Chondrocyte (in vitro differentiated cells): Measurements from ENCODE around the gene LCN6. TPM values are rescaled to one million over a fixed set of nuclear protein-coding genes. Genes with fewer than 3 reads are reported as not detected.

ENCODE experiments used
- DNase-seq: peaks from one replicate; pipeline ENCODE4 v3.0.0; 2021; ENCODE audit warnings: mixed read lengths, low spot score
- H3K27ac Mint-ChIP-seq: one replicate; pipeline ENCODE4 v1.8.0; 2021; ENCODE audit warnings: mild to moderate bottlenecking, moderate library complexity, mixed read lengths; ENCODE audit not compliant: unreplicated experiment
- H3K27me3 Mint-ChIP-seq: 2 replicates; pipeline ENCODE4 v1.8.0; 2021; ENCODE audit warnings: low read depth, mixed read lengths
- H3K36me3 Mint-ChIP-seq: 2 replicates; pipeline ENCODE4 v1.8.0; 2021; ENCODE audit warnings: low read depth, mixed read lengths
- H3K4me1 Mint-ChIP-seq: 2 replicates; pipeline ENCODE4 v1.8.0; 2021; ENCODE audit warnings: low read depth, mild to moderate bottlenecking, mixed read lengths
- H3K4me3 Mint-ChIP-seq: one replicate; pipeline ENCODE4 v1.8.0; 2021; ENCODE audit warnings: mild to moderate bottlenecking, moderate library complexity, mixed read lengths; ENCODE audit not compliant: unreplicated experiment
- H3K9me3 Mint-ChIP-seq: 2 replicates; pipeline ENCODE4 v1.8.0; 2021; ENCODE audit warnings: low read depth, mixed read lengths
- total RNA-seq: library from RNA; stranded (reverse); gene quantifications from 3 replicates; pipeline ENCODE4 v1.2.1, GENCODE V29; 2021
- TF ChIP-seq, protein P1 (sequence below): fragments of 200-600 bp; sonication (generic); IDR thresholded peaks from 2 replicates; pipeline ENCODE4 v1.5.0; 2021; ENCODE audit warnings: antibody characterized with exemption, mild to moderate bottlenecking, moderate library complexity

Gene LCN6
- total RNA-seq, 1 donor from 2014 or later = not detected

DNA sequence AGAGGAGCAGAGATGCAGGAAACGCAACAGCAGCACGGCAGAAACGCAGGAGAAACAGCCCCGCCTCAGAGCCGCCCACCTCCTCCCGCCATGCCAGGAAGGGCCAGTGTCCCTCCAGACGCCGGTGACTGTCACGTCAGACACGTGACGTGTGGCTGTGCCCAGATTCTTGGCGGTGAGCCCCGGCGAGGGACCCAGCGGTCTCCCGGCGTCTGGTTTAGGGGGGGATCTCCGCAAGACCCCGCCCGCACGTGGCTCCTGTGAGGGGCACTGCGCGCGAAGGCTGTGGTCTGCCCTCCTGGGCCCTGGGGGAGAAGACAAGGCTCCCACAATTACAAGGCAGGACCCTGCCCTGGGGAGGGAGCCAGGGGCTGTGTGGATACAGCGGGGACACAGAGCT, 12.1 kb upstream of the LCN6 start:
- Mint-ChIP-seq H3K4me1 (peaks cover 3% of the 10 kb centered on the region), H3K27me3 (no peaks in the 10 kb centered on the region), H3K36me3 (no peaks in the 10 kb centered on the region), H3K9me3 (peaks cover 5% of the 10 kb centered on the region), H3K4me3 (no peak overlapping the region), H3K27ac (no peak overlapping the region)
- DNase-seq = peak; percentile 91
- TF ChIP-seq, protein P1, sequence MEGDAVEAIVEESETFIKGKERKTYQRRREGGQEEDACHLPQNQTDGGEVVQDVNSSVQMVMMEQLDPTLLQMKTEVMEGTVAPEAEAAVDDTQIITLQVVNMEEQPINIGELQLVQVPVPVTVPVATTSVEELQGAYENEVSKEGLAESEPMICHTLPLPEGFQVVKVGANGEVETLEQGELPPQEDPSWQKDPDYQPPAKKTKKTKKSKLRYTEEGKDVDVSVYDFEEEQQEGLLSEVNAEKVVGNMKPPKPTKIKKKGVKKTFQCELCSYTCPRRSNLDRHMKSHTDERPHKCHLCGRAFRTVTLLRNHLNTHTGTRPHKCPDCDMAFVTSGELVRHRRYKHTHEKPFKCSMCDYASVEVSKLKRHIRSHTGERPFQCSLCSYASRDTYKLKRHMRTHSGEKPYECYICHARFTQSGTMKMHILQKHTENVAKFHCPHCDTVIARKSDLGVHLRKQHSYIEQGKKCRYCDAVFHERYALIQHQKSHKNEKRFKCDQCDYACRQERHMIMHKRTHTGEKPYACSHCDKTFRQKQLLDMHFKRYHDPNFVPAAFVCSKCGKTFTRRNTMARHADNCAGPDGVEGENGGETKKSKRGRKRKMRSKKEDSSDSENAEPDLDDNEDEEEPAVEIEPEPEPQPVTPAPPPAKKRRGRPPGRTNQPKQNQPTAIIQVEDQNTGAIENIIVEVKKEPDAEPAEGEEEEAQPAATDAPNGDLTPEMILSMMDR = no peak

DNA sequence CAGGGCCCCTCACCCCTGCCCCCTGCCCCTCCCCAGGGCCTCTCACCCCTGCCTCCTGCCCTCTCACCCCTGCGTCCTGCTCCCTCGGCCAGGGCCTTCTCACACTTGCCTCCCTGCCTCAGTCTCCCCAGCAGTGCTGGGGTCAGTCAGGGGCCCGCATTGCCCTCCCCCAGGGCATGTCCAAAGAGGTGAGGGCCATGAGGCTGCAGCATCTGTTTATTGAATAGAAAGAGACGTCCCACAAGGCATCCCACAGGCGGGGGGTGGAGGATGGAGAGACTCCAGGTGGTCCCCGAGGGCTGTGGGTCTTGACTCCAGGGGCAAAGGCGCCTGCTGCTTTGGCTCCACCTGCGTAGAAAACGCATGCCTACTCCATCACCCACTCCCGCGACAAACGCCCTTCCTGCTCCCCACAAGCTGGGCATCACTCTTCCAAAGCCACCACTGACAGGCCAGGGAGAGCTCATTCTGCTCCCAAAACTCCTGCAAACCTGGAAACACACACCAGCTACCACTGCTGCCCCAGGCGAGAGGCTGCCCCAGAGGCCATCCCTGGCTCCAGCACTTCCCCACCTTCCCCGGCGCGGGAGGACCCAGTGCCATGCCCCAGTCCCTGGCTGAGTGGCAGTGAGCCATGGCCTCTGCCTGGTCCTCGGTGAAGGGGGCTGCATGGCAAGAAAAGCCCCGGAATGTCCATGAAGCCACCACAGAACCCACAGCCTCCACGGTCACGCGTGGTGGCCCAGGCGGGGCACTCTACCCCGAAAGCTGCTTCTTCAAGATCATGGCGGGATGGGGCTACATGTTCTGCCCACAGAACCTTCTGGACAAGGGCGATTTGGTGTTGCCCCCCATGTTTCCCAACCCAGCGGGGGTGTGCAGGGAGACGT, 11.4 kb upstream of the LCN6 start:
- H3K9me3 Mint-ChIP-seq = peaks cover 6% of the 10 kb centered on the region
- no peaks in the 10 kb centered on the region for H3K36me3 Mint-ChIP-seq
- H3K27me3 Mint-ChIP-seq = no peaks in the 10 kb centered on the region
- peaks cover 3% of the 10 kb centered on the region for H3K4me1 Mint-ChIP-seq
- no peak overlapping the region for H3K4me3 Mint-ChIP-seq
- DNase-seq = peak; percentile 71
- TF ChIP-seq, protein P1 = no peak
- H3K27ac Mint-ChIP-seq = no peak overlapping the region

DNA sequence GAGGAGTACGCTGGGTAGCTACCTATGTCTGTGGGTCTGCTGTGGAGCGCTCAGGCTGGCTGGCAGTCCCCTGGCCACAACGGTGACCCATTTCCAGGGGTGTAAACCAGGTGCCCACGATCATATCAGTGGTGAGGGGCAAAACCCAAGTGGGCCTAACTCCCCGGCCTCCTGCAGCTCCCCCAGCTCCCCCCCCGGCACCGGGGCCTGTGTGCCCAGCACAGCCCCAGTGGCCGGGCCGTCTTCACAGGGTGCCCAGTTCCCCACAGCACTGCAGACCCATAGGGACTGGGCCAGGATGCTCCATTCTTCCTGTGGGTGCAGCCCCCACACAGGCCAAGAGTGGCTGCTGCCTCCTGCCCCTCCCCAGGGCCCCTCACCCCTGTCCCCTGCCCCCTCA, 10.7 kb upstream of the LCN6 start:
- H3K4me1 Mint-ChIP-seq = peaks cover 3% of the 10 kb centered on the region
- no peak for DNase-seq
- H3K27ac Mint-ChIP-seq = no peak overlapping the region
- H3K27me3 Mint-ChIP-seq = no peaks in the 10 kb centered on the region
- TF ChIP-seq, protein P1 = no peak
- peaks cover 6% of the 10 kb centered on the region for H3K9me3 Mint-ChIP-seq
- H3K4me3 Mint-ChIP-seq = no peak overlapping the region
- H3K36me3 Mint-ChIP-seq = no peaks in the 10 kb centered on the region

DNA sequence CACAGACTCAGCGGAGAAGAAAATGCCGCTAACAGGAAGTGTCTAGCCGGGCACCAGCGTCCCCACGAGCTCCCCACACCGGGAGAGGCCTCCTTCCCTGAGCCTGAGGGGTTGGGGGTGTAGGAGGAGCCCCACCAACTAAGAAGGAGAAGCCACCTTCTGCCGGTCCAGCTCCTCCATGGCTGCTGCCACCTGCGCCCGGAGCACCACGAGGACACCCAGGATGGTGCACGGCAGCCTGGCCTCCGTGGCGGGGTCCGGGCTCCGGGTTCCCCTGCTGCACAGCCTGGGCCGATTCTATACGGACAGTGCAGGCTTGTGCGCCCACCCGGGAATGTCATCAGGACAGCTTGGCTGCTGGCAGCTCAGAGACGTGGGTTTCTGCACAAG, 9.4 kb upstream of the LCN6 start:
- TF ChIP-seq, protein P1 = no peak
- Mint-ChIP-seq H3K4me3 (no peak overlapping the region), H3K4me1 (peaks cover 3% of the 10 kb centered on the region), H3K36me3 (no peaks in the 10 kb centered on the region), H3K27ac (no peak overlapping the region), H3K27me3 (no peaks in the 10 kb centered on the region), H3K9me3 (peaks cover 8% of the 10 kb centered on the region)
- DNase-seq = no peak

DNA sequence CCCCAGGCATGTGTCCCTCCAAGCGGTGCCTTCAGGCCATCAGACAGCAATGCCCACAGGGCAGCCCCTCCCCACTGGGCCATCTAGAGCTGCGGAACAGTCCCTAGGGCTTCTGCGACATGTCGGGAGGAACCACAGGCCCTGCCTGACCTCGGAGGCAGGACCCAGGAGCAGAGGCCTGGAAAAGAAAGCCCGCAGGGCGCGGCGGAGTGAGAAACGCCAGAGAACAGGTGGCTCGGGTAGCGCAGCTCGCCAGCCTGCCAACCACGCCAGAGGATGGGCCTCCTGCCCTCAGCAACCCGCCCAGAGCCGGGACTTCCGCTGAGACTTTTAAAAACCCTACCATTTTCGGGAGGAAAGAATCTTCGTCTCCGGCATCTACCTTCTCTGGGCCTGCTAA, 9.0 kb upstream of the LCN6 start:
- no peak overlapping the region for H3K4me3 Mint-ChIP-seq
- H3K9me3 Mint-ChIP-seq = peaks cover 12% of the 10 kb centered on the region
- H3K27ac Mint-ChIP-seq = no peak overlapping the region
- no peaks in the 10 kb centered on the region for H3K36me3 Mint-ChIP-seq
- H3K27me3 Mint-ChIP-seq = peaks cover 2% of the 10 kb centered on the region
- DNase-seq = no peak
- TF ChIP-seq, protein P1 = no peak
- peaks cover 3% of the 10 kb centered on the region for H3K4me1 Mint-ChIP-seq
